Stimulated activated CD4-positive, alpha-beta T cell treated with anti-CD3 and anti-CD28 coated beads, Interleukin-1b, Interleukin-23, amount 100 ng/mL, for 48 hours (primary cell): ENCODE measurements around the gene MPL.

Source experiments
- DNase-seq: peaks from one replicate; pipeline ENCODE4 v3.0.0-alpha.2; 2020

The MPL gene

GRCh38 chr1:43327549-43328292 lies 9.9 kb upstream of the MPL start:
- DNase-seq = no peak

- DNase-seq = peak; percentile 74
These were observed 7.4 kb upstream of the MPL start for GRCh38 chr1:43329995-43330751.

GRCh38 chr1:43331688-43332087 lies 5.9 kb upstream of the MPL start:
- no peak for DNase-seq

DNA sequence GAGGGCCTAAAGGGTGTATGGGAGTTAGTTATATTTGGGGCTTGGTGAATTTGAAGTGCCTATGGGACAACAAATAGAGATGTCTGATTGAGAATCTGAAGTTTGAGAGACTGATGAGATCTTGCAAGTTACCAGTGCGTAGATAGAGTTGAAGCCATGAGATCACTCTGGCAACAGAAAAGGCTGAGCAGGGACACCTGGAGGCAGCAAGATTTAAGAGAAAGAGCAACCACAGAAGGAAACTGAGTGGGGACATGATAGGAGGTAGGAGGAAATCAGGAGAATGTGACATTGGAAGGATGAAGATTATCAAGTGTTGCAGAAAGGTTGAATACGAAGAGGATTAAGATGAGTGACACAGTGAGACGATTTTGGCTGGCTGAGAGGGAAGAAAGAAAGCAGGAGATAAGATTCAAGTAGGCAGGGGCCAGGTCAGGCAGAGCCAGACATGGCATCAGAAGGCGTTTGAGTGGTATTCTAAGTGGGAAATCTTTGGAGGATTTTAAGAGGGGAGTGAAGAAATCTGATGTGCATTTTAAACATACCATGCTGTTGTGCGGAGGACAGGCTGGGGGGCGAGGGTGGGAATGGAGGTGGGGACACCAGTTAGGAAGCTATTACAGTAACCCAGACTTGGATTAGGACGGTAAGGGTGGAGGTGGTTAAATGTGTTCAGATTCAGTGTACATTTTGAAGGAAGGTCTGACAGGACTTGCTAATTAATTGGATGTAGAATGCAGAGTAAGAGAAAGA lies 3.0 kb upstream of the MPL start:
- DNase-seq = no peak

DNA sequence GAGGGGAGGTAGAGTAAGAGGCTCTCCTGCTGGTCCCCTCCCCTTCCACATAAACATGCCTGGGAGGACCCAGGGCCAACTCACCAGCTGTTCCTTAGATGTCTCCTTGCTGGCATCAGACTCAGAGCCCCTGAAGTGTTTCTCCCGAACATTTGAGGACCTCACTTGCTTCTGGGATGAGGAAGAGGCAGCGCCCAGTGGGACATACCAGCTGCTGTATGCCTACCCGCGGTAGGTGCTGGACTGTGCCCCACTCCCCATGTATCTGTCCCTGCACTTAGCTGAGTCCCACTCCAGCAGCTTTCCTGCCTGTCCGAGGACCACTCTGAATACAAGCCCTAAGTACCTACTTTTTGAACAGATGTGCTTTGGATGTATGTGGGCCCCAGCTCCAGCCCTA lies 383 bp downstream of the MPL start:
- no peak for DNase-seq

DNA sequence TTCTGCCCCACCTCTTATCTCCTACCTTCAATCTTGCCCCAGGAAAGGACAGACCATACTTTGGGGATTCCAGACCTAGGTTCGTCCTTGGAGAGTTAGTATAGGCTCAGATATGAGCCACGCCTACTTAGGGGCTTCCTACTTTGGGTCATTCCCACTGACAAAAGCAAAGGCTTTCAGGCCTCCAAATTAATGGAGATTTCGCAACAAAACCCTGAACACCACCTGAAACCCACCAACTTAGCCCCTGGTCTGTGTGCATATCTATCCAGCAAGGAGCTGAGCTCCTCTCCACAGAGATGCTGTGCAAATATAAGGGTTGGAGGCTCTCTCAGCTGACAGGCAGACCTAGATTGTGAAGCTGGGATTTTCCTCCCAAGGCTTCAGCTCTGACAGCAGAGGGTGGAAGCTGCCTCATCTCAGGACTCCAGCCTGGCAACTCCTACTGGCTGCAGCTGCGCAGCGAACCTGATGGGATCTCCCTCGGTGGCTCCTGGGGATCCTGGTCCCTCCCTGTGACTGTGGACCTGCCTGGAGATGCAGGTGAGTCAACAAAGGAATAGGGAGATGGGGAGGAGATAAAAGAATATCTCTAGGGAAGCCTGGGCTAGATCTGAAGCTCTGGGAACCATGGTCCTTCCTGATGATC lies 2.1 kb downstream of the MPL start:
- DNase-seq = no peak

DNA sequence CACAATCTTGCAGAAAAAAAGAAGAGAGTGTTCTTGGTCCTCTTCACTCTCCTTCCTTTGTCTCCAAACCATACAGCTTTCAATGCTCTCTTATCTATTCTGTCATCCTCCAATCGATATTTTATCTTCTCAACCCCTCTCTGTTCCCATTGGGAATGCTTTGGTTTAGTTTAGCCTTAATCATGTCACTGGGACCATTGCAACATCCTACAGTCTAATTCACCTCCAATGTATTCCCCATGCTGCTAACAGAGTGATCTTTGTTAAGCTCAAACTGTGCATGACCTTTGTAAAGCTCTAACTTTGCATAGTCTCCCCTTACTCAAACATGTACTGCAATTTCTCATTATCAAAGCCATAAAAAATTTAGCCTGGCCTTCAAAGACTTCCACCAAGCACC lies 2.9 kb downstream of the MPL start:
- DNase-seq = no peak

DNA sequence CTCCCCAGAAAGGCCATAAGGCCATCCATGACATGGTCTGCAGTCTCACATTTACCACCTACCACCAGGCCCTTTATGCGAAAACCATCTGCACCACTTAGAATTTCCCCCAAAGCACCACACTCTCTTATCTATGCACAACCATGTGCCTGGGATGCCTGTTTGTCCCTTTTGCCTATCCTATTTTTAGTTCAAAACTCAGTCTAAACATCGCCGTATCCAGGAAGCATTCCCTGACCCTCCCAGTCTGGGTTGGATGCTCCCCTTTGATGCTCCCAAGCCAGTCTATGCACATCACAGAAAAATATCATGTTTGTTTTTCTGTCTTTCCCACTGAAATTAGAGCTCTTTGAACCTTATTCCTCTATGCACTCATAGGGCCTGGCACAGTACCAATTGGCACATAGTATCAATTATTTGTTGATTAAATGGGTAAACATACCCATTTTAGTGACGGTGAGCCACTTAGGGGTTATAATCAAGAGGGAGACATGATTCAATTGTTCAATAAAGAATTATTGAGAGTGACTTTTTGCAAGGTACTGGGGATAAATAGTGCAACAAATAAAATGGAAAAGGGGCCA lies 6.7 kb downstream of the MPL start:
- no peak for DNase-seq

DNA sequence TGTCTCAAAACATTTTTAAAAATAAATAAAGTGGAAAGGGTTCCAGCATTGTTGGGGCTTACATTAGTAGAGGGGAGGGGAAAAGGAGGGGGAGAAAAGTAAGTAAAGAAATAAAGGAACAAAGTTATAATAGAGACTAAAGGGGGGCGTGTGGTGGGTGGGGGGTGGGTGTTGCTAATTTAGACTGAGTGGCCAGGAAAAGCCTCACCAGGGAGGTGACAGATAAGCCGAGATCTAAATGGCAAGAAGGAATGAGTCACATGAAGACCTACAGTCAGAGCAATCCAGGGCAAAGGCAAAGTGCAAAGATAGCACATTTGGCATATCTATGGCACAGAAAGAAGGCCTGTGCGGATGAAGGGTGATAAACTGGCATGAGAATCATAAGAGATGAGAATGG lies 7.5 kb downstream of the MPL start:
- DNase-seq = no peak

- DNase-seq = no peak
These were observed 9.0 kb downstream of the MPL start for GRCh38 chr1:43346636-43347035.

DNA sequence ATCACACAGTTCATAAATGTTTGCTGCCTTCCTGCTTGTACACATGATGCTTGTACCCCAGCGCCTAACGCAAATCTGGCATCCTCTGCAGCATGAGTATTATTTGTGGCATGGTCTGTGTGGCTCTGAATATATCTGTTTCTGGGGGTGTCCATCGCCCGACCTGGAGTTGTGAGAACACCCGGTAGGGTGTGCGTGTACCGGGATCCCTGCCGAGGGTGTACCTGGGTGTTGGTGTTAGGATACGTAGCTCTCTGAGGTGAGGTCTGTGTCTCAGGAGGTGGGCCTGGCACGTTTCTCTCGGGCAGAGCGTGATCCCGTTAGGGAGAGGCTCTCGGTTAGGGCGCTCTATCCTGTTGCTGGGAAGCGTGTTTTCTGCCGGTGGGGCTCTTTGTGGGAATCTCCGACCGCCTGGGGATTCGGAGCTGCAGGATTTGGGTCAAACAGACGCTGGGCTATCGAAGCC lies 10.8 kb downstream of the MPL start:
- DNase-seq = no peak

- DNase-seq = peak; percentile 25
These were observed 11.4 kb downstream of the MPL start for GRCh38 chr1:43348809-43349593.

DNA sequence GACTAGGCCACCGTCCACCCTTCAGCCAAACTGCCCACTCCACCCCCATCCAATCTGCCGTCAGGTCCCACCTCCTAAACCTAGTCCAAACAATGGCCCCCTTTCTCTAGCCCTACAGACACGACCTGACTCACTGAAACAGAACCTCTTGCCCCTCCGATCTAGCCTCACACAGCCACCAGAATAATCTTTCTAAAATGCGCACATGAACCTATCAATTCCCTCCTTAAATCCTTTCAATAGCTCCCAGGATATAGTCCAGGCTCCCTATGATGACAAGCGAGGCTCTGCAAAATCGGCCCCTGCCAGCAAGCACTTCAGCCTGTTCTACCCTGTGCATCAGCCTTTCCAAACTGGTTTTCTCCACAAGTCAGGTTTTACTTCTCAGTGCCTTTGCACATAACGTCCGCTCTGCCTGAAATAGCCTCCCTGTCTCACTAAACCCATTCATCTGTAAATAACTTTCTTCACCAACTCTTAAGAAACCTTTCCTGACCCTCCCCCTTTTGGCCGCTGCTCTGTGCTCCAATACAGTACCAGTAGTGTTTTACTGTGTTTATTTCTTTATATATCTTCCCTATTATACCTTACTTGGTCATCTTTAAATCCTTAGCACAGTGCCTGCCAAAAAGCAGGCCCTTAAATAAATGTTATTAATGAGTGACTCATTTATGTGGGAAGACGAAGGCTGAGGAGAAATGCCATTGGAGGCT lies 12.1 kb downstream of the MPL start:
- DNase-seq = no peak

- DNase-seq = no peak
These were observed 13.4 kb downstream of the MPL start for GRCh38 chr1:43350976-43351375.

DNA sequence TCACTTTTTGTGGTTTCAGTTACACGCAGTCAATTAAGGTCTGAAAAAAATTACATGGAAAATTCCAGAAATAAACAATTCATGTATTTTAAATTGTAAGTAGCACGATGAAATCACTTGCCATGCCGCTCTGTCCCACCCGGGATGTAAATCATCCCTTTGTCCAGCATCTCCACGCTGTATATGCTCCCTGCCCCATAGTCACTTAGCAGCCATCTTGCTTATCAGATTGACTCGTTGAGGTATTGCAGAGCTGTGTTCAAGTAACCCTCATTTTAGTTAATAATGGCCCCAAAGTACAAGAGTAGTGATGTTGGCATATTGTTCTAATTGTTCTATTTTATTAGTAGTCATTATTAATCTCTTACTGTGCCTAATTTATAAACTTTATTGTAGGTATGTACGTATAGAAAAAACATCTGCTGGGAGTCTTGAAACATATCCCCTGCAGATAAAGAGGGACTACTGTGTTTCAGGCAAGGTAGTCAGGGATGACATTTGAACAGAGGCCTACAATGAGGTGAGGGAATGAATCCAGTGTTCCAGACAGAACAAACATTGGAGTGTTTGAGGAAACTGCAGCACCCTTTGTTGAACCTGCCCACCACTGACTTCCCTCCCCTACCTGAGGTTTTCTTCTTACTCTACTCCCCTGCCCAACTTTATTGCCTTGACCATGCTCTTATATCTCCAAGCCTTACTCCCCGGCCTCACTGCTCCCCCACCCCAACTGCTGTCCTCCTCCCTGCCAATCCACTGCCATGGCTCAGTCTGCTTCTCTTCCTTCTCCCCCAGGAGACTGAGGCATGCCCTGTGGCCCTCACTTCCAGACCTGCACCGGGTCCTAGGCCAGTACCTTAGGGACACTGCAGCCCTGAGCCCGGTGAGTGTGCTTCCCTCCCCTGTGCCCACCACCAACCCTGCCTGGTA lies 14.1 kb downstream of the MPL start:
- DNase-seq = no peak

DNA sequence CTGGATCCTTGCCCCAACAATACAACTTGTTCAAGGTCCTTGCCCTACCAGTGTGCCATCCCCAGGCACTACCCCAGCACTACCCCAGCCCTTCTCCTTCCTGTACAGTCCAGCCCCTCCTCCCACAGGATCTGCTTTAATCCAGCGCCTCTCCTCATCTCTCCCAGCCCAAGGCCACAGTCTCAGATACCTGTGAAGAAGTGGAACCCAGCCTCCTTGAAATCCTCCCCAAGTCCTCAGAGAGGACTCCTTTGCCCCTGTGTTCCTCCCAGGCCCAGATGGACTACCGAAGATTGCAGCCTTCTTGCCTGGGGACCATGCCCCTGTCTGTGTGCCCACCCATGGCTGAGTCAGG lies 14.7 kb downstream of the MPL start:
- no peak for DNase-seq

- DNase-seq = no peak
These were observed 15.3 kb downstream of the MPL start for GRCh38 chr1:43352881-43353280.

DNA sequence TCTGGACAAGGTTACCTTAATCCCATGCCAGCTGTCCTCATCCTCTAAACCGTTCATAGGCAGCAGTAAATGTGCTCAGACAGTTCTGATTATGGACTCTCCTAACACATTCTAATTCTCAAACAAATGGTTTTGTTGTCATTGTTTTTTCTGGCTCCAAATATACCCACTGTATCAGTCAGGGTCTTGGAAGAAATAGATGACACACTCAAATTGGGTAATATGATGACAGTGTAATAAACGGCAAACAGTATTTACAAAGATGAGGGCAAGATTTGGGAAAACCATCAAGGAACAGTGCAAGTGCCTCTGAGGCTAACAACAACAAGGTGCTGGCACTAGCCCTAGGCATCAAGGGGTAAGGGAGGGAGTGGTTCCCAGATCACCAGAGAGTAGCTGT lies 16.9 kb downstream of the MPL start:
- DNase-seq = no peak

DNA sequence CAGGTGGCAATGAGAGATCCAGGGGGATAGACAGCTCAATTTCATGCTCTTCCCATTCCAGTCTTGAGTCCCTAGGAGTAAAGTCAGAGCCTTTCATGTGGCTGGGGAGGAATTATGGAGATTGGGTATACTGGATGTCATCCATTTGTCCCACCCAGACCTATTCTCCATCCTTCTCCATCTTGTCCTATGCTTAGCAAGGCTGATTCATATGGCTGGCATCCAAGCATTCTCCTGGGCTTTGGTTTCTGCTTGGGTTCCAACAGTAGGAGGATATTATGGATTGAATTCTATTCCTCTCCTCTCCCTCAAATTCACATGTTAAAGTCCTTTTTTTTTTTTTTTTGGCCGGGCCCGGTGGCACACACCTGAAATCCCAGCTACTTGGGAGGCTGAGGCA lies 17.3 kb downstream of the MPL start:
- no peak for DNase-seq

- DNase-seq = no peak
These were observed 19.6 kb downstream of the MPL start for GRCh38 chr1:43357251-43357650.
